NT2/D1 (cell line): Measurements from ENCODE around the gene FSIP1.

Experiments
- SUZ12 ChIP-seq: IDR thresholded peaks from 2 replicates; pipeline ENCODE4 v1.6.1; 2011; ENCODE audit not compliant: insufficient read length, insufficient read depth; ENCODE audit errors: extremely low read depth
- YY1 ChIP-seq: IDR thresholded peaks from 2 replicates; pipeline ENCODE4 v1.6.1; 2011; ENCODE audit not compliant: insufficient read length, insufficient read depth

- TF ChIP-seq SUZ12 (no peak), YY1 (no peak)
Measured at GRCh38 chr15:39558421-39558820, 224.2 kb downstream of the FSIP1 start.
